Suprapubic skin (tissue), 4 donors: ENCODE data around the gene PPP1R36. TPM values are rescaled to one million over a fixed set of nuclear protein-coding genes. Genes with fewer than 3 reads are reported as not detected.
A peak's percentile ranks its signal among the peaks of the same experiment; 100 is the strongest.

Experiments
- DNase-seq, 2 donors: peaks; one replicate each; pipeline ENCODE4 v3.0.0-alpha.2; 2019; ENCODE audit warnings: low spot score in 2 of 2
- H3K27ac ChIP-seq: fragments of 200-600 bp; sonication (generic); one replicate; pipeline ENCODE4 v1.5.1; 2019
- H3K27me3 ChIP-seq: fragments of 200-600 bp; sonication (generic); one replicate; pipeline ENCODE4 v1.5.1; 2019
- H3K36me3 ChIP-seq: fragments of 200-600 bp; sonication (generic); one replicate; pipeline ENCODE4 v1.5.1; 2019
- H3K4me1 ChIP-seq: fragments of 200-600 bp; sonication (generic); one replicate; pipeline ENCODE4 v1.5.1; 2019
- H3K4me3 ChIP-seq: fragments of 200-600 bp; sonication (generic); one replicate; pipeline ENCODE4 v1.5.1; 2019; ENCODE audit warnings: mild to moderate bottlenecking
- H3K9me3 ChIP-seq: fragments of 200-600 bp; sonication (generic); one replicate; pipeline ENCODE4 v1.5.1; 2019
- CTCF ChIP-seq, 2 donors: fragments of 200-600 bp in 1 of 2; fragments of 450-650 bp in 1 of 2; sonication (generic) in 1 of 2; IDR thresholded peaks; one replicate each; pipeline ENCODE4 v1.5.1; 2016 to 2019; ENCODE audit warnings: antibody characterized with exemption in 2 of 2, mild to moderate bottlenecking in 1 of 2, moderate library complexity in 1 of 2
- EP300 ChIP-seq: sonication (generic); formaldehyde crosslinking; IDR thresholded peaks from one replicate; pipeline ENCODE4 v1.6.1; 2017; ENCODE audit warnings: antibody characterized with exemption
- POLR2A ChIP-seq, 2 donors: fragments of 450-650 bp; IDR thresholded peaks; one replicate each; pipeline ENCODE4 v1.6.1; 2017; ENCODE audit warnings: antibody characterized with exemption in 2 of 2, mild to moderate bottlenecking in 2 of 2, moderate library complexity in 2 of 2
- POLR2AphosphoS5 ChIP-seq, 3 donors: sonication (generic); formaldehyde crosslinking; IDR thresholded peaks; one replicate each; pipeline ENCODE4 v1.6.1; 2017; ENCODE audit warnings: antibody characterized with exemption in 3 of 3
- WGBS: methylation state at CpG from one replicate; pipeline ENCODE4 v1.1.5; 2018; 5-methylcytosine and 5-hydroxymethylcytosine counted together
- total RNA-seq, 4 donors: library from RNA; depleted of rRNA; stranded (reverse); fragments of >200 nt; gene quantifications; one replicate each; pipeline ENCODE4 v1.1.0, GENCODE V29; 2016

PPP1R36 gene
- total RNA-seq, 4 donors from 2014 or later: 0.72 to 2.7 (median 1.5) TPM; not detected in 1

- Histone ChIP-seq H3K9me3 (no peaks in the 10 kb centered on the region), H3K27me3 (no peaks in the 10 kb centered on the region), H3K27ac (peak overlapping the region; percentile 57), H3K36me3 (no peaks in the 10 kb centered on the region), H3K4me1 (peaks cover 41% of the 10 kb centered on the region), H3K4me3 (no peak overlapping the region)
- TF ChIP-seq EP300 (no peak), POLR2A (IDR thresholded peaks at IDR 0.05) (no peak), CTCF (IDR thresholded peaks at IDR 0.05) (no peak), POLR2AphosphoS5 (IDR thresholded peaks at IDR 0.05) (no peak)
- DNase-seq: no peak
Measured at GRCh38 chr14:64572386-64573104, 22.8 kb downstream of the PPP1R36 start.

GRCh38 chr14:64573109-64573508 is 23.3 kb downstream of the PPP1R36 start:
- Histone ChIP-seq H3K27ac (peak overlapping the region; percentile 57), H3K4me1 (peaks cover 37% of the 10 kb centered on the region), H3K27me3 (no peaks in the 10 kb centered on the region), H3K9me3 (no peaks in the 10 kb centered on the region), H3K36me3 (no peaks in the 10 kb centered on the region), H3K4me3 (no peak overlapping the region)
- no peak for TF ChIP-seq EP300
- TF ChIP-seq POLR2A (IDR thresholded peaks at IDR 0.05): no peak
- no peak for DNase-seq
- 56% methylated on average over 3 of the region's 3 CpGs for WGBS

- Histone ChIP-seq H3K27ac (no peak overlapping the region), H3K4me3 (no peak overlapping the region), H3K9me3 (no peaks in the 10 kb centered on the region), H3K27me3 (no peaks in the 10 kb centered on the region), H3K36me3 (no peaks in the 10 kb centered on the region), H3K4me1 (peaks cover 22% of the 10 kb centered on the region)
- TF ChIP-seq CTCF (IDR thresholded peaks at IDR 0.05) (no peak), POLR2AphosphoS5 (IDR thresholded peaks at IDR 0.05) (no peak), EP300 (no peak), POLR2A (IDR thresholded peaks at IDR 0.05) (no peak)
- DNase-seq: no peak
- 93% methylated on average over 6 of the region's 6 CpGs for whole genome bisulfite sequencing
Measured at GRCh38 chr14:64574371-64575107, 24.8 kb downstream of the PPP1R36 start.

GRCh38 chr14:64577211-64577610 is 27.4 kb downstream of the PPP1R36 start:
- Histone ChIP-seq H3K27ac (no peak overlapping the region), H3K9me3 (no peaks in the 10 kb centered on the region), H3K4me3 (no peak overlapping the region), H3K36me3 (no peaks in the 10 kb centered on the region), H3K27me3 (no peaks in the 10 kb centered on the region), H3K4me1 (peaks cover 13% of the 10 kb centered on the region)
- DNase-seq: no peak
- 95% methylated on average over 5 of the region's 5 CpGs for WGBS
- no peak for TF ChIP-seq EP300
- TF ChIP-seq POLR2AphosphoS5 (IDR thresholded peaks at IDR 0.05): no peak
- no peak for TF ChIP-seq CTCF (IDR thresholded peaks at IDR 0.05)
- no peak for TF ChIP-seq POLR2A (IDR thresholded peaks at IDR 0.05)

GRCh38 chr14:64580467-64580866 is 30.7 kb downstream of the PPP1R36 start:
- Histone ChIP-seq H3K36me3 (no peaks in the 10 kb centered on the region), H3K27me3 (no peaks in the 10 kb centered on the region), H3K27ac (no peak overlapping the region), H3K4me1 (no peaks in the 10 kb centered on the region), H3K4me3 (no peak overlapping the region), H3K9me3 (no peaks in the 10 kb centered on the region)
- TF ChIP-seq POLR2AphosphoS5 (IDR thresholded peaks at IDR 0.05): no peak
- no peak for TF ChIP-seq POLR2A (IDR thresholded peaks at IDR 0.05)
- TF ChIP-seq EP300: no peak
- TF ChIP-seq CTCF (IDR thresholded peaks at IDR 0.05): no peak
- no peak for DNase-seq
- 72% methylated on average over 7 of the region's 7 CpGs for WGBS
